PC-3 (cell line): ENCODE measurements around the gene DDAH2. TPM values are rescaled to one million over a fixed set of nuclear protein-coding genes. Genes with fewer than 3 reads are reported as not detected.

Experiments
- ATAC-seq: fragments of 200-7000 bp; cut with Tn5 transposase; 2 replicates; pipeline ENCODE4 v1.9.1; 2020; ENCODE audit warnings: mild to moderate bottlenecking, moderate library complexity
- BruUV-seq: library from RNA; stranded (reverse); fragments of 400-500 nt; replicated peaks from 2 replicates; lab custom pipeline; 2021; lab: Mats Ljungman, UMichigan
- CTCF ChIA-PET: fragments of 300-600 bp; sonication (Branson Sonifier 250); formaldehyde crosslinking; loops from one replicate; lab custom pipeline; 2022; ENCODE audit warnings: antibody characterized with exemption; lab: Charles Lee
- POLR2A ChIA-PET: fragments of 300-600 bp; sonication (Branson Sonifier 250); formaldehyde crosslinking; loops from one replicate; lab custom pipeline; 2022; ENCODE audit warnings: antibody characterized with exemption; ENCODE audit not compliant: unreplicated experiment; lab: Charles Lee
- DNase-seq: peaks from one replicate; pipeline ENCODE4 v3.0.0-alpha.2; 2015
- H2AFZ ChIP-seq: fragments of 300-600 bp; sonication (generic); 2 replicates; pipeline ENCODE4 v1.6.0; 2016; ENCODE audit warnings: antibody characterized with exemption, low read length
- H3F3A ChIP-seq: fragments of 300-600 bp; sonication (generic); one replicate; pipeline ENCODE4 v1.6.0; 2017; ENCODE audit warnings: antibody characterized with exemption, low read length, control low read depth, mild to moderate bottlenecking; ENCODE audit not compliant: unreplicated experiment
- H3K27ac ChIP-seq: fragments of 300-600 bp; sonication (generic); 2 replicates; pipeline ENCODE4 v1.5.1; 2016; ENCODE audit warnings: mild to moderate bottlenecking, low read length
- H3K27me3 ChIP-seq: fragments of 300-600 bp; sonication (generic); 2 replicates; pipeline ENCODE4 v1.6.1; 2016; ENCODE audit warnings: low read length, mixed read lengths
- H3K36me3 ChIP-seq: fragments of 300-600 bp; sonication (generic); 2 replicates; pipeline ENCODE4 v1.6.1; 2016; ENCODE audit warnings: low read depth, mixed run types, low read length, mixed read lengths
- H3K4me1 ChIP-seq: fragments of 300-600 bp; sonication (generic); 2 replicates; pipeline ENCODE4 v1.5.1; 2016; ENCODE audit warnings: low read length; ENCODE audit not compliant: insufficient read depth
- H3K4me2 ChIP-seq: fragments of 300-600 bp; sonication (generic); 2 replicates; pipeline ENCODE4 v1.6.0; 2016; ENCODE audit warnings: low read length
- H3K4me3 ChIP-seq: fragments of 300-600 bp; sonication (generic); 2 replicates; pipeline ENCODE4 v1.5.1; 2016; ENCODE audit warnings: mild to moderate bottlenecking, low read length, mixed read lengths
- H3K79me2 ChIP-seq: fragments of 300-600 bp; sonication (generic); 2 replicates; pipeline ENCODE4 v1.6.1; 2017; ENCODE audit warnings: low read length, mixed read lengths
- H3K9ac ChIP-seq: fragments of 300-600 bp; sonication (generic); 2 replicates; pipeline ENCODE4 v1.6.0; 2016; ENCODE audit warnings: mild to moderate bottlenecking, low read length
- H3K9me2 ChIP-seq: fragments of 300-600 bp; sonication (generic); replicated peaks from 2 replicates; pipeline ENCODE4 v1.6.1; 2016; ENCODE audit warnings: mixed run types, low read length, mixed read lengths
- H3K9me3 ChIP-seq: fragments of 300-600 bp; sonication (generic); 2 replicates; pipeline ENCODE4 v1.6.1; 2016; ENCODE audit warnings: low read length, mixed read lengths
- H4K20me1 ChIP-seq: fragments of 300-600 bp; sonication (generic); 2 replicates; pipeline ENCODE4 v1.6.1; 2016; ENCODE audit warnings: low read length, mixed read lengths
- EZH2 ChIP-seq: fragments of 300-600 bp; sonication (generic); IDR thresholded peaks from one replicate; pipeline ENCODE4 v1.6.1; 2017; ENCODE audit warnings: antibody characterized with exemption, mild to moderate bottlenecking, low read length; ENCODE audit not compliant: unreplicated experiment
- EZH2phosphoT487 ChIP-seq: fragments of 300-600 bp; sonication (generic); IDR thresholded peaks from 2 replicates; pipeline ENCODE4 v1.6.1; 2018; ENCODE audit warnings: mild to moderate bottlenecking, antibody characterized with exemption, low read length, borderline replicate concordance
- intact Hi-C: fragments of 100-400 bp; cut with micrococcal nuclease; formaldehyde crosslinking; loops from 2 replicates; pipeline ENCODE4 v1.9.0; 2023
- total RNA-seq: library from RNA; depleted of rRNA; stranded (reverse); fragments of >200 nt; gene quantifications from 2 replicates; pipeline ENCODE4 v1.2.3, GENCODE V29; 2014
- TF ChIP-seq, protein P1 (sequence below): fragments of 300-600 bp; sonication (generic); conservative IDR thresholded peaks from 2 replicates; pipeline ENCODE4 v1.5.1; 2017; ENCODE audit warnings: antibody characterized with exemption, low read depth, mild to moderate bottlenecking, low read length

The DDAH2 gene
- total RNA-seq, 1 experiment from 2014 or later = 65.5 TPM

DNA sequence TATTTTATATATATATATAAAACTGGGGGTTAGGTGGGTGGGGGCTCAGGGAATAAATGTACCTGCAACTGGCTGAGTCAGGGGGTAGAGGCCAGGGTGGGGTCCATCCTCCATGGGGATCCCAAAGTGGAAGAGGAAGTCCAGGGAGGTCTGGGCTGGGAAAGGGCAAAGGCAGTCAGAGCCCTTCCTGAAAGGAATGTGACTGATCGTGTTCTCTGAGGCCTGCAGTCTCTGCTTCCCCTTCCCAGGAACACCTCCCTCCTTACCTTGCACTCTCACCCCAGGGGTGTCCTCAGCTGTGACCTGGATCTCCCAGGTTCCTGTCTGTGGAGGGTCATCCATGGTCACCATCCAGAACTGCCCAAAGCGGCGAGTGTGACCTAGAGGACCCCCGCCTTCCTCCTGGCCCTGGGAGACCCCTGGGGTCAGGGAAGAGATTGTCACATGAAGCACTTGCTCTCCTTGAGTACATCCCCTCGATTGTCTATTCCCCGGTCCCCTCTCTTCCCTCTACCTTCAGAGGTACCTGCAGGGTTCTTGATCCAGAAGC is 38.1 kb upstream of the DDAH2 start:
- CTCF ChIA-PET = no interaction called here

DNA sequence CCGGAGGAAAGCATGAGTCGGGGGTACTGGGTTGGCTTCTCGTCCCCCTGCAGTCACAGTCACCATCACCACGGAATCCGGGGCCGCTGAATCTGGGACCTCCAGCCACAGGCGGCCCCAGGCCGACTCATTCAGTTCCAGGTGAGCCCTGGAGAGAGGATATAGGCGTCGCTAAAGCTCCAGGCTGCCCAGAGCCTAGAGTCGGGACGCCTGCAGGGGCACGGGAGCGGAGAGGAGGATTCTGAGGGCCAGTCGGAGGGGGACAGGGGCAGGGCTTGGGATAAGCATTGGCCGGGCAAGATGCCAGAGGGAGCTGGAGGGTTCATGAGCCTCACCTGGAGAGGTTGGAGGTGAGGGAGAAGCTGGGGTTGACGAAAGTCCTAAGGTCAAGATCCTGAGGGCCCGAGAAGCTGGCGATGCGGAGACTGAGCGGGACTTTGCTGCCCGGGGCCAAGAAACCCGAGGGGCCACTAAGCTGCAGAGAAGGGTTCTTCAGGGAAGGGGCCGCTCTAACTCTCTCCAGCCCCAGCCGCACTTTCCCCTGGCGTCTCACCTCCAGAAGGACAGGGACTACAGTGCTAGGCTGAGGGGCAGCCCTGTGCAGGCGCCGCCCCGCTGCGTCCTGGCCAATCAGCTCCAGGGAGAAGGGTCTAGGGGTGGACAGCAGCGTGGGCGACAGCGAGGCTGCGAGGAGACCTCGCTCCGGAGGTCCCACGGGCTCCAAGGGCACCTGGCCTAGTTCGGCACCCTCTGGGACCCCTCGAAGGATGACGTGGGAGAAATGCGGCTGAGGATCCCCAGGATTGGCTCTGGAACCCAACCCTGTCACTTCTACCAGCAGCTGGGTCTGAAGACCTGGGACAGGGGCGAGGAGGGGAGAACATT is 37.1 kb upstream of the DDAH2 start:
- Histone ChIP-seq H3K36me3 (peaks cover 2% of the 10 kb centered on the region; the same call in 1 of the 2 replicates), H3K79me2 (no peaks in the 10 kb centered on the region), H3K9me2 (no peaks in the 10 kb centered on the region), H3K4me1 (0 out of 2 replicates have a peak, but pooled peaks cover 5% of the 10 kb centered on the region), H2AFZ (no peak overlapping the region), H3K4me2 (no peak overlapping the region), H3K27me3 (no peaks in the 10 kb centered on the region), H3K27ac (no peak overlapping the region), H3K9ac (no peak overlapping the region), H4K20me1 (no peaks in the 10 kb centered on the region), H3K9me3 (no peaks in the 10 kb centered on the region), H3F3A (no peaks in the 10 kb centered on the region), H3K4me3 (no peak overlapping the region)
- BruUV-seq = no TSS peak
- ChIA-PET POLR2A (no interaction called here), CTCF (interaction anchor here (0.6 kb wide), 1 partner anchor 47 kb away, joined by 3 read pairs; no protein-coding TSS in a partner anchor)
- no peak for ATAC-seq
- DNase-seq = no peak
- TF ChIP-seq EZH2phosphoT487 (no peak), EZH2 (no peak)
- TF ChIP-seq, protein P1, sequence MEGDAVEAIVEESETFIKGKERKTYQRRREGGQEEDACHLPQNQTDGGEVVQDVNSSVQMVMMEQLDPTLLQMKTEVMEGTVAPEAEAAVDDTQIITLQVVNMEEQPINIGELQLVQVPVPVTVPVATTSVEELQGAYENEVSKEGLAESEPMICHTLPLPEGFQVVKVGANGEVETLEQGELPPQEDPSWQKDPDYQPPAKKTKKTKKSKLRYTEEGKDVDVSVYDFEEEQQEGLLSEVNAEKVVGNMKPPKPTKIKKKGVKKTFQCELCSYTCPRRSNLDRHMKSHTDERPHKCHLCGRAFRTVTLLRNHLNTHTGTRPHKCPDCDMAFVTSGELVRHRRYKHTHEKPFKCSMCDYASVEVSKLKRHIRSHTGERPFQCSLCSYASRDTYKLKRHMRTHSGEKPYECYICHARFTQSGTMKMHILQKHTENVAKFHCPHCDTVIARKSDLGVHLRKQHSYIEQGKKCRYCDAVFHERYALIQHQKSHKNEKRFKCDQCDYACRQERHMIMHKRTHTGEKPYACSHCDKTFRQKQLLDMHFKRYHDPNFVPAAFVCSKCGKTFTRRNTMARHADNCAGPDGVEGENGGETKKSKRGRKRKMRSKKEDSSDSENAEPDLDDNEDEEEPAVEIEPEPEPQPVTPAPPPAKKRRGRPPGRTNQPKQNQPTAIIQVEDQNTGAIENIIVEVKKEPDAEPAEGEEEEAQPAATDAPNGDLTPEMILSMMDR = no peak
- intact Hi-C loops = loop anchor here (10.0 kb wide), 1 partner anchor 51 kb away; the partner anchor contains the start of gene LY6G6D

More for the DNA sequence above, 38.1 kb upstream of the DDAH2 start:
- peaks cover 2% of the 10 kb centered on the region; the same call in 1 of the 2 replicates for H3K36me3 ChIP-seq
- intact Hi-C loops = loop anchor here (10.0 kb wide), 1 partner anchor 52 kb away; the partner anchor contains the start of gene LY6G6D
- no peaks in the 10 kb centered on the region for H3K79me2 ChIP-seq
- no peak overlapping the region for H2AFZ ChIP-seq
- H3K27me3 ChIP-seq = no peaks in the 10 kb centered on the region
- H3F3A ChIP-seq = no peaks in the 10 kb centered on the region
- no peak overlapping the region for H3K4me3 ChIP-seq
- TF ChIP-seq EZH2phosphoT487 (no peak), EZH2 (no peak)
- TF ChIP-seq, protein P1 = no peak
- H3K27ac ChIP-seq = no peak overlapping the region
- POLR2A ChIA-PET = no interaction called here
- H3K9me2 ChIP-seq = no peaks in the 10 kb centered on the region
- DNase-seq (no peak), ATAC-seq (no peak)
- H4K20me1 ChIP-seq = no peaks in the 10 kb centered on the region
- no TSS peak for BruUV-seq
- no peak overlapping the region for H3K4me2 ChIP-seq
- H3K9ac ChIP-seq = no peak overlapping the region
- 0 out of 2 replicates have a peak, but pooled peaks cover 5% of the 10 kb centered on the region for H3K4me1 ChIP-seq
- no peaks in the 10 kb centered on the region for H3K9me3 ChIP-seq
